IMR-90 (cell line): ENCODE data around the gene ST6GALNAC5. TPM values are rescaled to one million over a fixed set of nuclear protein-coding genes. Genes with fewer than 3 reads are reported as not detected.

Source experiments
- ATAC-seq: fragments of 200-7000 bp; cut with Tn5 transposase; 2 replicates; pipeline ENCODE4 v1.9.1; 2020; ENCODE audit warnings: low read depth, mild to moderate bottlenecking, moderate library complexity
- BruUV-seq: library from RNA; stranded (reverse); fragments of 400-500 nt; replicated peaks from 2 replicates; lab custom pipeline; 2021; lab: Mats Ljungman, UMichigan
- CTCF ChIA-PET: fragments of 300-600 bp; formaldehyde crosslinking; extraction: SDS; loops from one replicate; lab custom pipeline; 2021; ENCODE audit warnings: antibody characterized with exemption; lab: Yijun Ruan, JAX
- POLR2A ChIA-PET: fragments of 300-600 bp; sonication (Branson Sonifier 250); formaldehyde crosslinking; loops from one replicate; lab custom pipeline; 2022; ENCODE audit warnings: antibody characterized with exemption; ENCODE audit not compliant: unreplicated experiment; lab: Charles Lee
- DNase-seq: peaks from one replicate; pipeline ENCODE4 v3.0.0; 2013
- H2AFZ ChIP-seq: replicated peaks from 2 replicates; pipeline ENCODE3; 2013; ENCODE audit warnings: low read length, mild to moderate bottlenecking; ENCODE audit not compliant: poor library complexity
- H2AK5ac ChIP-seq: 2 replicates; pipeline ENCODE4 v1.6.1; 2013; ENCODE audit warnings: low read depth, low read length, inconsistent platforms
- H2AK9ac ChIP-seq: replicated peaks from 2 replicates; pipeline ENCODE3; 2013; ENCODE audit warnings: mild to moderate bottlenecking, low read depth, low read length, moderate library complexity; ENCODE audit not compliant: poor library complexity
- H2BK120ac ChIP-seq: 2 replicates; pipeline ENCODE4 v1.6.1; 2013; ENCODE audit warnings: low read depth, low read length, inconsistent platforms
- H2BK15ac ChIP-seq: 3 replicates; pipeline ENCODE4 v1.6.1; 2013; ENCODE audit warnings: low read depth, low read length, inconsistent platforms
- H2BK20ac ChIP-seq: 2 replicates; pipeline ENCODE4 v1.6.1; 2013; ENCODE audit warnings: low read depth, mild to moderate bottlenecking, inconsistent platforms, low read length, moderate library complexity
- H2BK5ac ChIP-seq: 2 replicates; pipeline ENCODE4 v1.6.1; 2013; ENCODE audit warnings: mild to moderate bottlenecking, low read depth, low read length, inconsistent platforms; ENCODE audit not compliant: poor library complexity, severe bottlenecking
- H3K14ac ChIP-seq: replicated peaks from 2 replicates; pipeline ENCODE4 v1.6.1; 2013; ENCODE audit warnings: low read depth, low read length, inconsistent platforms
- H3K18ac ChIP-seq: 2 replicates; pipeline ENCODE4 v1.6.1; 2013; ENCODE audit warnings: low read depth, low read length, control low read depth
- H3K23ac ChIP-seq: 2 replicates; pipeline ENCODE4 v1.6.1; 2013; ENCODE audit warnings: low read depth, low read length, inconsistent platforms
- H3K27ac ChIP-seq: 2 replicates; pipeline ENCODE4 v1.5.1; 2013; ENCODE audit warnings: mild to moderate bottlenecking, control low read depth, low read length; ENCODE audit not compliant: insufficient read depth
- H3K27me3 ChIP-seq: 2 replicates; pipeline ENCODE4 v1.6.1; 2013; ENCODE audit warnings: low read length; ENCODE audit not compliant: control insufficient read depth, insufficient read depth
- H3K36me3 ChIP-seq: 2 replicates; pipeline ENCODE4 v1.6.1; 2013; ENCODE audit warnings: low read length, mixed read lengths; ENCODE audit not compliant: control insufficient read depth, insufficient read depth
- H3K4ac ChIP-seq: 2 replicates; pipeline ENCODE4 v1.6.1; 2013; ENCODE audit warnings: low read depth, low read length, inconsistent platforms
- H3K4me1 ChIP-seq: 2 replicates; pipeline ENCODE4 v1.6.1; 2013; ENCODE audit warnings: low read length, mixed read lengths; ENCODE audit not compliant: control insufficient read depth, insufficient read depth
- H3K4me2 ChIP-seq: 2 replicates; pipeline ENCODE4 v1.6.1; 2013; ENCODE audit warnings: low read depth, mild to moderate bottlenecking, control low read depth, low read length, moderate library complexity
- H3K4me3 ChIP-seq: 2 replicates; pipeline ENCODE4 v1.5.1; 2013; ENCODE audit warnings: low read depth, mild to moderate bottlenecking, control low read depth, low read length, moderate library complexity; ENCODE audit not compliant: insufficient read depth
- H3K56ac ChIP-seq: 2 replicates; pipeline ENCODE4 v1.6.1; 2013; ENCODE audit warnings: low read length, inconsistent platforms; ENCODE audit not compliant: insufficient read depth; ENCODE audit errors: extremely low read depth
- H3K79me1 ChIP-seq, 2 experiments: 2 replicates each; pipeline ENCODE4 v1.6.1; 2013; ENCODE audit warnings: low read length in 2 of 2, inconsistent platforms in 1 of 2, low read depth in 1 of 2
- H3K9ac ChIP-seq: 2 replicates; pipeline ENCODE4 v1.6.1; 2013; ENCODE audit warnings: low read depth, low read length, control low read depth
- H3K9me1 ChIP-seq: 2 replicates; pipeline ENCODE4 v1.6.1; 2013; ENCODE audit warnings: low read length, inconsistent platforms; ENCODE audit not compliant: insufficient read depth
- H3K9me3 ChIP-seq: 2 replicates; pipeline ENCODE4 v1.6.1; 2013; ENCODE audit warnings: low read length; ENCODE audit not compliant: control insufficient read depth, insufficient read depth
- H4K20me1 ChIP-seq: 2 replicates; pipeline ENCODE4 v1.6.1; 2013; ENCODE audit warnings: low read length, inconsistent platforms; ENCODE audit not compliant: insufficient read depth
- H4K5ac ChIP-seq: 2 replicates; pipeline ENCODE4 v1.6.1; 2013; ENCODE audit warnings: mild to moderate bottlenecking, low read depth, low read length, control low read depth
- H4K8ac ChIP-seq, 2 experiments: 2 replicates each; pipeline ENCODE4 v1.6.1; 2013; ENCODE audit warnings: low read depth in 2 of 2, low read length in 2 of 2, control low read depth in 1 of 2, inconsistent platforms in 1 of 2
- H4K91ac ChIP-seq: 2 replicates; pipeline ENCODE4 v1.6.1; 2013; ENCODE audit warnings: low read depth, low read length, inconsistent platforms; ENCODE audit not compliant: insufficient read depth
- CEBPB ChIP-seq: IDR thresholded peaks from 2 replicates; pipeline ENCODE4 v1.6.1; 2012; ENCODE audit warnings: low read depth, low read length, improper control_type of control experiment
- CHD1 ChIP-seq: IDR thresholded peaks from 2 replicates; pipeline ENCODE4 v1.6.1; 2012; ENCODE audit warnings: low read depth, low read length, improper control_type of control experiment
- CTCF ChIP-seq: conservative IDR thresholded peaks from 2 replicates; pipeline ENCODE4 v1.5.1; 2012; ENCODE audit warnings: mild to moderate bottlenecking, low read depth, low read length, improper control_type of control experiment
- ELK1 ChIP-seq: fragments of 150-350 bp; IDR thresholded peaks from 2 replicates; pipeline ENCODE4 v1.6.1; 2016; ENCODE audit warnings: low read depth, mild to moderate bottlenecking, low read length, moderate library complexity, borderline replicate concordance
- FOS ChIP-seq: fragments of 150-350 bp; IDR thresholded peaks from 2 replicates; pipeline ENCODE4 v1.6.1; 2016; ENCODE audit warnings: low read depth, low read length
- MAZ ChIP-seq: IDR thresholded peaks from 2 replicates; pipeline ENCODE4 v1.6.1; 2012; ENCODE audit warnings: low read depth, mild to moderate bottlenecking, low read length, improper control_type of control experiment, moderate library complexity, borderline replicate concordance
- MXI1 ChIP-seq: IDR thresholded peaks from 2 replicates; pipeline ENCODE4 v1.6.1; 2012; ENCODE audit warnings: low read depth, mild to moderate bottlenecking, low read length, moderate library complexity, borderline replicate concordance
- NFE2L2 ChIP-seq: fragments of 150-350 bp; IDR thresholded peaks from 2 replicates; pipeline ENCODE4 v1.6.1; 2016; ENCODE audit warnings: low read depth, mild to moderate bottlenecking, low read length
- POLR2A ChIP-seq: IDR thresholded peaks from 2 replicates; pipeline ENCODE4 v1.6.1; 2012; ENCODE audit warnings: mild to moderate bottlenecking, low read depth, low read length
- RCOR1 ChIP-seq: IDR thresholded peaks from 2 replicates; pipeline ENCODE4 v1.6.1; 2012; ENCODE audit warnings: mild to moderate bottlenecking, low read length, improper control_type of control experiment; ENCODE audit not compliant: insufficient replicate concordance
- WGBS, 2 experiments: methylation state at CpG; one replicate each; pipeline versions ENCODE4 v1.1.5 to v1.1.7; 2013; ENCODE audit warnings: missing lambda C conversion rate in 2 of 2; ENCODE audit not compliant: insufficient read length in 1 of 2; ENCODE audit errors: extremely low coverage in 2 of 2; 5-methylcytosine and 5-hydroxymethylcytosine counted together
- dilution Hi-C: fragments of 300-500 bp; cut with HindIII; formaldehyde crosslinking; loops from one replicate; pipeline ENCODE4 v1.14.3; 2018; ENCODE audit warnings: low sequenced_read_pairs; ENCODE audit not compliant: unreplicated experiment
- in situ Hi-C: fragments of 300-500 bp; cut with MboI; formaldehyde crosslinking; loops from 3 replicates; pipeline ENCODE4 v1.14.3; 2019; ENCODE audit warnings: low sequenced_read_pairs, inconsistent platforms, mixed read lengths
- intact Hi-C: fragments of 100-400 bp; cut with micrococcal nuclease; formaldehyde crosslinking; loops from 2 replicates; pipeline ENCODE4 v1.10.0; 2022
- polyA plus RNA-seq, 3 experiments: library from polyadenylated mRNA; depleted of rRNA; stranded (reverse); fragments of >200 nt; gene quantifications; 2 replicates each; pipeline ENCODE4 v1.2.3, GENCODE V29; 2012; ENCODE audit warnings: low replicate concordance in 1 of 3
- total RNA-seq: library from RNA; depleted of rRNA; stranded (reverse); fragments of >200 nt; gene quantifications from 2 replicates; pipeline ENCODE4 v1.2.3, GENCODE V29; 2012

The ST6GALNAC5 gene
- total and polyA plus RNA-seq, 2 of the 4 experiments (the other 2 are of a cell fraction), result 3.4 to 4.0 TPM

- 64% methylated on average over 3 of the region's 7 CpGs; no CpG with 5 or more reads in 1 of the 2 experiments for WGBS, 2 experiments
- Histone ChIP-seq H2BK20ac (no peak overlapping the region), H3K79me1 (no peaks in the 10 kb centered on the region), H3K4ac (no peak overlapping the region), H3K9ac (no peak overlapping the region), H3K27me3 (no peaks in the 10 kb centered on the region; the same call in 1 of the 2 replicates), H3K23ac (no peak overlapping the region), H3K18ac (no peak overlapping the region), H3K56ac (no peak overlapping the region), H3K36me3 (no peaks in the 10 kb centered on the region), H4K5ac (no peak overlapping the region), H4K8ac (no peak overlapping the region), H3K4me2 (no peak overlapping the region), H3K27ac (no peak overlapping the region), H2BK5ac (no peak overlapping the region), H3K14ac (no peak overlapping the region), H2BK120ac (no peak overlapping the region), H3K9me3 (no peaks in the 10 kb centered on the region), H2BK15ac (no peak overlapping the region), H3K4me3 (no peak overlapping the region), H2AK9ac (no peak overlapping the region), H2AK5ac (no peak overlapping the region), H3K9me1 (no peaks in the 10 kb centered on the region), H4K91ac (no peak overlapping the region), H2AFZ (no peak overlapping the region), H3K4me1 (no peaks in the 10 kb centered on the region), H4K20me1 (no peaks in the 10 kb centered on the region)
- CTCF ChIA-PET, result no interaction called here
- in situ Hi-C loops (no loop called here), dilution Hi-C loops (no loop called here), intact Hi-C loops (no loop called here)
- no TSS peak for BruUV-seq
- TF ChIP-seq CEBPB (no peak), MAZ (no peak), MXI1 (no peak), FOS (no peak), ELK1 (no peak), RCOR1 (no peak), CTCF (no peak), POLR2A (no peak), NFE2L2 (no peak), CHD1 (no peak)
- no peak for ATAC-seq
- no peak for DNase-seq
- POLR2A ChIA-PET, result no interaction called here
Observed at GRCh38 chr1:77065693-77066342, 198.5 kb downstream of the ST6GALNAC5 start.
